GM12872 (cell line): ENCODE results near the gene ARX.

Source experiments
- TF ChIP-seq, protein P1 (sequence below): IDR thresholded peaks from 3 replicates; pipeline ENCODE4 v1.5.1; 2011; ENCODE audit warnings: low read depth, mild to moderate bottlenecking, low read length, moderate library complexity; ENCODE audit not compliant: insufficient read depth

The ARX gene

DNA sequence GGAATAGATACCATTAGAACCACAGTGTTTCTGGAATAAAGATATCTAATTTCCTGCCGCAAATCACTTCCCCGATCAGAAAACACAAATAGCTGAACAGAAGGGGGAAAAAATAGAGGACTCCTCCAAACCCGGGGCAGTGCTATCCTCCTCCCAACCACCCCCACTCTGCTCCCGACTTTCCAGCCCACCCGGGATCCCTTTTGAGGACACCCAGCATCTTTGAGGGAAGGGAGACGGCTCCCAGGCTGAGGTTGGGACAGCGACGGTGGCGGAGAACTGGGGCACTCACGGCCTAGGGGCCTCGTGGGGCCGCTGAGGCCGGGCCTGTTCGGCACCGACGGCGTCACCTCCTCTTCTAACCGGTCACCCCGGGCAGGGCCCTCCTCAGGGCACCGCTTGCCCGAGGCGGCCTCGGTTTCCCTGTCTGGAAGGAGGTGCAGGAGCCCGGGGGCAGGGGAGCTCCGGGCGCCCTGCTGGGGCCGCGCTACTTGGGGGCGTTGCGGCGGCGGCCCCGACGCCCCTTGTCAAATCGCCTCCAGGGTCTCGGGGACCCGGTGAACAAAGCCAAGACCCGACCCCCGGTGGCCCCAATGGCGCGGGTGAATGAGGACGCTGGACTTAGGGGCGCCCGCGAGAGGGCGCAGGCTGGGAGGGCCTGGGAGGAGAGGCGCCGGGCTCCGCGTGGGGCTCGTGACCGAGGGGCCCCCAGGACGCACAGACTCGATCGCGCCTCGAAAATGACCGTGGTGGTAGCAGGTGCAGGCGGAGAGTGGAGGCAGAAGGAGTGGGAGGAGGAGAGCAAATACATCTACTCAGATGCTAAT, 6.9 kb upstream of the ARX start:
- TF ChIP-seq, protein P1, sequence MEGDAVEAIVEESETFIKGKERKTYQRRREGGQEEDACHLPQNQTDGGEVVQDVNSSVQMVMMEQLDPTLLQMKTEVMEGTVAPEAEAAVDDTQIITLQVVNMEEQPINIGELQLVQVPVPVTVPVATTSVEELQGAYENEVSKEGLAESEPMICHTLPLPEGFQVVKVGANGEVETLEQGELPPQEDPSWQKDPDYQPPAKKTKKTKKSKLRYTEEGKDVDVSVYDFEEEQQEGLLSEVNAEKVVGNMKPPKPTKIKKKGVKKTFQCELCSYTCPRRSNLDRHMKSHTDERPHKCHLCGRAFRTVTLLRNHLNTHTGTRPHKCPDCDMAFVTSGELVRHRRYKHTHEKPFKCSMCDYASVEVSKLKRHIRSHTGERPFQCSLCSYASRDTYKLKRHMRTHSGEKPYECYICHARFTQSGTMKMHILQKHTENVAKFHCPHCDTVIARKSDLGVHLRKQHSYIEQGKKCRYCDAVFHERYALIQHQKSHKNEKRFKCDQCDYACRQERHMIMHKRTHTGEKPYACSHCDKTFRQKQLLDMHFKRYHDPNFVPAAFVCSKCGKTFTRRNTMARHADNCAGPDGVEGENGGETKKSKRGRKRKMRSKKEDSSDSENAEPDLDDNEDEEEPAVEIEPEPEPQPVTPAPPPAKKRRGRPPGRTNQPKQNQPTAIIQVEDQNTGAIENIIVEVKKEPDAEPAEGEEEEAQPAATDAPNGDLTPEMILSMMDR = peak; percentile 33; the same call in 2 of the 3 replicates

GRCh38 chrX:25020905-25021449, 5.2 kb upstream of the ARX start:
- TF ChIP-seq, protein P1 = peak; percentile 75

DNA sequence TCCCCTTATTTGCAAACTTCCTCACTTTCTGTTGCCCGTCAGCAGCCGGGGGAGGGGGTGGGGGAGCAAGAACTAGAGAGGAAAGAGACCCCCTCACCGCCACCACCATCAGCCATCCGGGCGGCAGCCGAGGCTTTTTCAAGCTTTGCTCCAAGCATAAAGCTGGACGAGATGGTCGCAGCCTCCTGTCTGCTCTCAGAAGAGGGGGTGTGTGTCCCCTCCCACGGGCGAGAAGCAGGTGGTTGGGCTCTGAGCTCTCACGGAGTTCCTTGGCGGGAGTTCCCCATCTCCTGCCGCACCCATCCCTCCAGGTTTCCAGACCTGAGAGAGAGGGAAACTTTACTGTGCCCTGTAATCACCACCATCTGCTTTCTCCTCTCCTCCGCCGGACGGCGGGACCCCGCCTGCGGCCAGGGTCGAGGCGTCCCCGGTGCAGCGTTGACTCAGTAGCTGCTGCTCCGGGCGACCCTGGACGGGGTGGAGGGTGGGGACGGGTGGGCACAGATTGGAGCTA, 4.7 kb upstream of the ARX start:
- TF ChIP-seq, protein P1 = no peak

DNA sequence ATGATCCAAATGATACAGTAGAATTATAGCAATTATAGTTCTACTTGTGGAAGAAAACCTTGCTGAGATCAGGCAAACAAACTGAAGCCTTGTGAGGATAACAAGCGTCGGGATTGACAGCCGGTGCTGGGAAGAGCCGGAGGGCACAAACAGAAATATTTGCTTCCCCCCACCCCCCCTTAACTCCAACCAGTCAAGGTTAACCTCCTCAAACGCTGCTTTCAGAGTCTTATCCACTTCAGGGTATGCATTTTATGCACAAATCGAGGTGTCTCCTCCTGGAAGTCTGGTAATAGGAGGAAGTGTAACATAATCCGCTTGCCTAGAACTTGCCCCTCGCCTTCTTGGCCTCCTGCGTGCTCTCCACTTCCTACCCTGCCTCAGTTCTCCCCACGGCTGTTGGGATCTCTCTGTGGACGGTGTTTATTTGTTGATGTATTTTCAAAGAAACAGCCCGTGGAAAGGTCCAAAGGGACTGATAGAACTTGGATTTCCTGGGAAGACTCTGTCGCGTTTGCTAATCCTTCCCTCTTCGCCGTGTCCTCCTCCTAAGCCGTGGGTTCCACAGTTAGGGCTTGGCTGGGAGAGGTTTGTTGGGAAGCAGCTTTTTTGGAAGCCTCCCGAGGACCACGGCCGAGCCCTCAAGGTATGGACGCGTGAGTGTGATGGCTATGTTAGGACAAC, 4.1 kb upstream of the ARX start:
- TF ChIP-seq, protein P1 = no peak

- TF ChIP-seq, protein P1 = no peak
These were observed 2.9 kb upstream of the ARX start for GRCh38 chrX:25018682-25019081.

- TF ChIP-seq, protein P1 = no peak
These were observed 2.0 kb upstream of the ARX start for GRCh38 chrX:25017667-25018247.
